CD4-positive, alpha-beta T cell treated with Interleukin-17A for 1 hour (primary cell): ENCODE results near the gene ZNF648.
"Not testable (repeated sequence)": the region's sequence is repeated elsewhere in the genome, so short reads cannot be mapped to it uniquely, and the experiment has no call there.

Experiments used
- DNase-seq: peaks from one replicate; pipeline ENCODE4 v3.0.0-alpha.2; 2020

The ZNF648 gene

GRCh38 chr1:182069028-182069466 is 7.5 kb upstream of the ZNF648 start:
- no peak for DNase-seq

GRCh38 chr1:182066934-182067333 is 5.4 kb upstream of the ZNF648 start:
- no peak for DNase-seq

GRCh38 chr1:182065126-182065845 is 3.8 kb upstream of the ZNF648 start:
- no peak for DNase-seq

GRCh38 chr1:182064611-182065010 is 3.1 kb upstream of the ZNF648 start:
- no peak for DNase-seq

GRCh38 chr1:182062223-182062622 is 711 bp upstream of the ZNF648 start:
- DNase-seq: no peak

- no peak for DNase-seq
Measured at GRCh38 chr1:182060877-182061276, 635 bp downstream of the ZNF648 start.

- no peak for DNase-seq
Measured at GRCh38 chr1:182059936-182060335, 1.6 kb downstream of the ZNF648 start.

- DNase-seq: no peak
Measured at GRCh38 chr1:182056601-182057366, 4.7 kb downstream of the ZNF648 start.

- peak; percentile 61 for DNase-seq
Measured at GRCh38 chr1:182054698-182055326, 6.7 kb downstream of the ZNF648 start.

- no peak for DNase-seq
Measured at GRCh38 chr1:182052355-182052754, 9.2 kb downstream of the ZNF648 start.

- DNase-seq: no peak
Measured at GRCh38 chr1:182051938-182052337, 9.6 kb downstream of the ZNF648 start.

GRCh38 chr1:182050481-182051448 is 10.7 kb downstream of the ZNF648 start:
- DNase-seq: no peak

- no peak for DNase-seq
Measured at GRCh38 chr1:182048562-182048961, 12.9 kb downstream of the ZNF648 start.

GRCh38 chr1:182046763-182047162 is 14.7 kb downstream of the ZNF648 start:
- DNase-seq: no peak

- DNase-seq: not testable (repeated sequence)
Measured at GRCh38 chr1:182045481-182045880, 16.0 kb downstream of the ZNF648 start.

- no peak for DNase-seq
Measured at GRCh38 chr1:182041615-182042014, 19.9 kb downstream of the ZNF648 start.

GRCh38 chr1:182038220-182038619 is 23.3 kb downstream of the ZNF648 start:
- DNase-seq: no peak

GRCh38 chr1:182035097-182035770 is 26.3 kb downstream of the ZNF648 start:
- no peak for DNase-seq

GRCh38 chr1:182032251-182032650 is 29.3 kb downstream of the ZNF648 start:
- DNase-seq: no peak

- DNase-seq: peak; percentile 98
Measured at GRCh38 chr1:182029379-182030331, 31.9 kb downstream of the ZNF648 start.

- no peak for DNase-seq
Measured at GRCh38 chr1:182029002-182029378, 32.5 kb downstream of the ZNF648 start.
